GM18499 (cell line): ENCODE measurements around the gene CRYBB1.
"Not testable (repeated sequence)": the region's sequence is repeated elsewhere in the genome, so short reads cannot be mapped to it uniquely, and the experiment has no call there.

Experiments used
- ATAC-seq: cut with Tn5 transposase; IDR thresholded peaks from one replicate; pipeline ENCODE4 v1.9.1; 2021; ENCODE audit warnings: moderate number of reproducible peaks; ENCODE audit not compliant: insufficient read depth, unreplicated experiment

The CRYBB1 gene

DNA sequence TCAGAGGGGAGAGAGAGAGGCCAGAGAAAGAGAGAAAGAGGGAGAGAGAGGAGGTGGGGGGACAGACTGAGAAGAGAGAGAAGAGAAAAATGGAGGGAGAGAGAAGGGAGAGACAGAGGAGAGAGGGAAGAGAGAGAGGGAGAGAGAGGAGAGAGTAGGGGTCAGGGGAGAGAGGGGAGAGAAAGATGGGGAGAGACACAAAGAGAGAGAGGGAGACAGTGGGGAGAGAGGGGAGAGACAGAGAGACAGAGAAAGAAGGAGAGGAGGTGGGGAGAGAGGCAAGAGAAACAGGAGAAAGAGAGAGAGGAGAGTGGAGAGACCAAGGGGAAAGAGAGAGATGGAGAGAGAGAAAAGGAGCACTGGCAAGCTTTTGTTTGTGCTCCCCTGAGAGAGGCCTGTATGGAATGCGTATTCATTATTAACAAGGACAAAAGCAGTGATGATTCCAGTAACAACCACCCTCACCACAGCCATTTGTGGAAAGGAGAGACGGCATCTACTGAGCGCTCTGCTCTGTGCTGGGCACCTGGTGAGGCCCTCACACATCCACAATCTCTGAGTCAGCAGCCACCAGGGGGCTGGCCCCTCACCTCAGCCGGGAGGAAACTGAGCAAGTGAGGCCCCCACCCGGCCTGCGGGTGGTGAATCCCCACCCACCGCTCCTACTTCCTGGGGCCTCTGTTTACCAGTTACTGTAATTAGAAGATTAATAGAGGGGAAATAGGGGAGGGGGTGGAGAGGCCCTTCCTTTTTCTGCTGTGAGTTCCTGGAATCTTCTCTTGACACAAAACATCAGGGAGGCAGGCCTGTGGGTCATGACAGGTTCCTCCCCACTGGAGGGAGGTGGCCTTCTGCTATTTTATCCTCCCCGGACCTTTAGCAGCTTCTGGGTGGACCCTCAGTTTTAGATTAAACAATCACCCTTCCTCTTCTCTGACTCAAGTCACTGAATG, 24.9 kb upstream of the CRYBB1 start:
- ATAC-seq = no peak

DNA sequence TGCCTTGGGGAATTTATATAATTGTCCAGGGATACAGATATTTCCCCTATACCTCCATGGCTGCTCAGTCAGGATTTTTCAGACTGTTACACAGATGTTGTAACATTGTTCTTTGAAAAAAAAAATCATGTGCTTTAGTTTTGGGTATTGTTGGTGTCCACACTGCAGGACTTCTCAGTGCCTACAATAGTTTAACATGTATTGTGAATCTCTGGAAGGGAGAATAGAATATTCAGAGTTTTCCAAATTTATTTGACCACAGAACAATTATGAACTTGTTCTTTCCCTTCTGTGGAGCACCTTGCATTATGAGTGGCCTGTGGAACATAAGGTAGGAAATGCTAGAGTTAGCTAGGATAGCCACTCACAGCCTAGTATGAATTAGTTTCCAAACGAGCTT, 18.5 kb upstream of the CRYBB1 start:
- no peak for ATAC-seq

- ATAC-seq = no peak
Measured at GRCh38 chr22:26635117-26635516, 17.3 kb upstream of the CRYBB1 start.

DNA sequence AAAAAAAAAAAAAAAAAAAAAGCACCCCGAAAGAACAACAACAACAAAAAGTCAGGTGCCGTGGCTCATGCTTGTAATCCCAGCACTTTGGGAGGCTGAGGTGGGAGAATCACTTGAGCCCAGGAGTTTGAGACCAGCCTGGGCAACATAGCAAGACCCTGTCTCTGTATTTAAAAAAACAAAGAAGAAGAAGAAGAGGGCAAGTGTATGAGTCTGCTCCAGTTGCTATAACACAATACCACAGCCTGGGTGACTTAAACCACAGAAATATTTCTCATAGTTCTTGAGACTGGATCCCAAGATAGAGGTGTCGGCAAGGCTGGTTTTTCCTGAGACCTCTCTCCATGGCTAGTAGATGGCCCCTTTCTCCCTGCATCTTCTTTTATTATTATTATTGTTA, 16.4 kb upstream of the CRYBB1 start:
- ATAC-seq = no peak

DNA sequence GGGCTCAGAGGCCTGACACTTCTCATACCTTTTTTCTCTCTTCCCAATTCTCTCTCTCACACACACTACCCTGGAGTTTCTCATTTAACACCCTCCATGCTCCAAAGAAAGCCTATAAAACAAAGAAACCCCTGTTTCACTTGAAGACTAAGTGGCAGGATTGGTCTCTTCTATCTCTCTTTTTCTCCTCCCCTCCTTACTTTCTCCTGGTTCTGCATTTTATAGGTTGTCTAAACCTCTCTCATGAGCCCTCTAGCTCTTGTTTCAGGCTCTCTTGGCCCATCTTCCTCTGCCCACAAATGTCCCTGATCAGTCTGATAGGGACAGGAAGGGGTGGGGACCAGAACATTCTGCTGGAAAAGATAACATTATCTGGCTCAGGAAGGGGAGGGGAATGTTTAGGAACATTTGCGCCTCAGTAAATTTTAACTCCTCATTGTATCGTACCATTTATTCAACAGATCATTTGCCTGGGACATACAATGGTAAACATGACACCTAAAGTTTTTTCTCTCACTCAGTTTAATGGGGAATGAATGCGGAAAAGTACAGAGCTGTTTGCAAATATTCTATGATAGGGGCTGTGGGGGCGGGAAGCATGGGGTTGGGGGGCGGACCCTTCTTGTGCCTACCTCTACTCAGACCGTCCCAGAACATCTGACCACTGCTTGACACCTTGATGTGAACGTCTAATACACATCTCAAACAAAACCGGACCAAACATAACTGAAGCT, 14.8 kb upstream of the CRYBB1 start:
- no peak for ATAC-seq

DNA sequence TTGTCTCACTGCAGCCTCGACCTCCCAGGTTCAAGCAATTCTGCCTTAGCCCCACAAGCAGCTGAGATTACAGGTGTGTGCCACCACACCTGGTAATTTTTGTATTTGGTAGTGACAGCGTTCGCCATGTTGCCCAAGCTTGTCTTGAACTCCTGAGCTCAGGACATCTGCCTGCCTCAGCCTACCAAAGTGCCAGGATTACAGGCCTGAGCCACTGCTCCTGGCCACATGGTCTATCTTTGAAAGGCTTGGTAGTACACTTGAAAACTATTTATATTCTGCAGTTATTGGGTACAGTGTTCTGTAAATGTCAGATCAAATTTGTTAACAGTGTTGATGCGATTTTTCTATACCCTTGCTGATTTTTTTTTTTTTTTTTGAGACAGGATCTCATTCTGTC, 13.5 kb upstream of the CRYBB1 start:
- no peak for ATAC-seq

GRCh38 chr22:26629988-26630761, 12.3 kb upstream of the CRYBB1 start:
- ATAC-seq = no peak

DNA sequence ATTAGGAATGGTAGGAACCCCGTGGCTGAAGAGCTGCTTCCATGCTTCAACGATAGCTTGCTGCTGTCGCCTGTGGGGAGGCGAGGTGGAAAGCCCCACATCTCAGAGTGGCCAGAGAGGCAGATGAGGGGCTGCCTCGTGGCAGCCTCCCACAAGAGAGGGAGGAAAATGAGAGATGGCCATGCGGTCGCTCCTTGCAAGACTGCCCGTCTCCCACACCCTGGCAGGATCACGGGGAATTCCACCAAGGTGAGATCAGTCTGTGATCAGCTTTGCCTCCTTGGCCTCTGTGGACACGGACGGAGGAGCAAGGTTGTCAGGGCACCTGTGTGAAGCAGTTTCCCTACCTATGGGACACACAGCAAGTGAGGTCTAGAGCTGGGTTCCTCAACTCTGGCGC, 7.0 kb upstream of the CRYBB1 start:
- no peak for ATAC-seq

GRCh38 chr22:26623984-26624383, 6.2 kb upstream of the CRYBB1 start:
- no peak for ATAC-seq

GRCh38 chr22:26621663-26622062, 3.8 kb upstream of the CRYBB1 start, which contains the start of gene CRYBA4:
Gene CRYBA4, plus strand, starts transcription at chr22:26621963. Its CDS starts 634 bp downstream, at chr22:26622597.
- no peak for ATAC-seq

DNA sequence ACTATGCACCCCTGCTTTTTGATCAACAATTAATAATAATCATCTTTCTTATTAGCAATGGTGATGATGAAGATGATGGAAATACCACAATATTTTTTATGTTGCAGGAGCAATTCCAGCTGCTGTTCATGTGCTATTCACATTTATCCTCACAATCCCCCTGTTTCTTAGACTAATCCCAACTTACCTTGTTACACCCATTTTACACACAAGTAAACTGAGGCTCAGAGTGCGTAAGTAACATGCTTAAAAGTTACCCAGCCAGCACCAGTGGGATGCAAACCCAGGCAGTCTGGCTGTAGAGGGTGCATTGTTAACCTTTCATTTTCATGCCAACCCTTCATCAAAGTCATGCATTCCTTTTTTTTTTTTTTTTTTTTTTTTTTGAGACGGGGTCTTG, 2.4 kb upstream of the CRYBB1 start:
- ATAC-seq = no peak

- ATAC-seq = no peak
Measured at GRCh38 chr22:26619510-26619909, 1.7 kb upstream of the CRYBB1 start.

DNA sequence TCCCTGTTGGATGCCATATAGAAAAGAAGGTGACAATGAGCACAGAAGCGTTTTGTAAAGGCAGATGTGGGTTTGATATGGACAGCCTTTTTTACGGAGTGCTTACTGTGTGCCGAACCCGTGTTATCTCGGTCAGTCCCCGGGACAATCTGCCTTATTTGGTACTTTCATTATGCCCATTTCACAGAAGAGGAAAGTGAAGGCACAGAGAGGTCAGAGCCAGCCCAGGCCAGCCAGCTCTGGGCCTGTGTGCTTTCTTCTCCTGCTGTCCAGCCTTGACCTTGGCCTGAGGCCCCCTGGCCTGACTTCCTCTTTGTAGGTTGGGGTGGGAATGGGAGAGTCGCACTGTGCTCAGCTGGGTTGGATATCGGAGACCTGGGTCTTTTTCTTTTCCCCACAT, 628 bp upstream of the CRYBB1 start:
- no peak for ATAC-seq

DNA sequence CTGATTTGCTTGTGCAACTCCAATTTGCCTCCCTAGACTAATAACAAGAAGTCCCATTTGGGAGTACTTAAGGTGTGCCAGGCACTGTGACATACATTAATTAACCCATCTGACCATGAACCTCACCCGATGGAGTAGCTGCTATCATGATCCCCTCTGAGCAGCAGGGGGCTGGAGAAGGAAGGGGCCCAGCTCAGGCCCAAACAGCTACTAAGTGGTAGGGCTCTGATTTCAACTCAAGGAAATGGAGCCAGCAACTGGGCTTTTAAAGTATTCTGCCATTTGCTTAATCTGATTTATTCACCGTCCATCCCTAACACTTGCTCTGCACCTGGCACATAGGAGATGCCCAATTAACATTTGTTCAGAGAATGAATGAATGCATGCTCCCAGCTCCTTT, 1.2 kb downstream of the CRYBB1 start:
- no peak for ATAC-seq

DNA sequence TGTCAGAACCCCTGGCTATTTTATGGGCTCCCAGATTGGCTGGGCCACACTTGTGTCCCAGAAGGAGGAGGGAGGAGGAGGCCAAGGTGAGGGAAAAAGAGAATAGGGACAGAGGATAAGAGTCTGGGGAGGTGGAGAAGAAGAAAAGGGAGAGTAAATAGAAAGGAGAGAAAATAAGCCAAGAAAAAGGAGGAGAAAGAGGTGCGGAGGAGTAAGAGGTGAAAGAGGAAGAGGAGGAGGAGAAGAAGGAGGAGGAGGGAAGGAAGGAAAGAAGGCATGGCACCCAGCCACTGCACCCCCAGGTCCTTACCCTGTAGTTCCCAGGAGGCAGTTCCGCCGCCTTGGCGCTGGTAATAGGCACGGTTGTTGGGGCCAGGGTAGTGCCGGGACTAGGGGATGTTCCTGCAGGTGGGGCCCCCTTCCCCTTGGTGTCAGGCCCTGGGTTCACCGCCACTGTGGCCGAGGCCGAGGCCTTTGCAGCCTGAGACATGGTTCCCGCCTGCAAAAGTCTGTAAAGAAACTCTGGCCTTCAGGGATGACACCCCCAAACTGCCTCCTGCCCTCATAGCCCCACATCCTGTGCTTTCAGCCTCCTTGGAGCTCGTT, 1.9 kb downstream of the CRYBB1 start:
- ATAC-seq = no peak

DNA sequence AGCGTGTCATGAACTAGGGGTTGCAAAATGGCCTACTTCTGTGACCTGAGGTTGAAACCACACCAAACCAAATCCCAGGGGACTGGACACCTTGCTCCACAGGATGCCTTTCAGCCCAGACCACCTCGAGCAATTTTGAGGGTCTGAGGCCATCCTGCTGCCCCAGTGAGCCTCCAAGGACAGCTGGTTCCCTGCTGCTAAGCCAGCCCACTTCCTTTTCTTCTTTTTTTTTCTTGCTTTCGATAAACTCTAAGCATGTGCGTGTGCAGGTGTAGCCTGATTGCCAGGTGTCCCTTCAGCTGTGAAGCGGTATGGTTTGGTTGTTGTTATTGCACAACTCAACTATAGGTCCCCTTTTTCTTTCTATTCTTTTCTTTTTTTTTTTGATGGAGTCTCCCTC, 2.7 kb downstream of the CRYBB1 start:
- ATAC-seq = no peak

DNA sequence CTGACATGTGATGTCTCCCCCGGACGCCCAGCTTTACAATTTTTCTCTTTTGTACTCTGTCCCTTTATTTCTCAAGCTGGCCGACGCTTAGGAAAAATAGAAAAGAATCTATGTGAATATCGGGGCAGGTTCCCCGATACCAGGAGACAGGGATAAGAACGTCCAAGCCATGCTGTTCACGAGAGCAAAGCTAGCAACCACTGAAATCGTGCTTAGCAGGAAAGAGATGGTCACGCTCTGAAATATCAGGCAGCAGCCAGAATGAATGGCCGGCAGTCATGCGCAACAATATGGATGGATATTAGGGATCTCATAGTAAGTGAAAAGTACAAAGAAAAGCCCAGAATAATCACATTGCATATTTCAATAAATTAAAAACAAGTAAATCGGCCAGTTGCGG, 3.5 kb downstream of the CRYBB1 start:
- ATAC-seq = no peak

DNA sequence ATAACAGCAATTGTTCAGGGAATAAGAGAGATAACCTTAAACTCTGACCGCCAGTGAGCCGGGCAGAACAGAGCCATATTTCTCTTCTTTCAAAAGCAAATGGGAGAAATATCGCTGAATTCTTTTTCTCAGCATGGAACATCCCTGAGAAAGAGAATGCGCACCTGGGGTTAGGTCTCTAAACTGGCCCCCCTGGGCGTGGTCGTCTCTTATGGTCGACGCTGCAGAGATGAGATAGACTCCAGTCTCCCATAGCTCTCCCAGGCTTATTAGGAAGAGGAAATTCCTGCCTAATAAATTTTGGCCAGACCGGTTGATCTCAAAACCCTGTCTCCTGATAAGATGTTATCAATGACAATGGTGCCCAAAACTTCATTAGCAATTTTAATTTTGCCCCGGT, 4.1 kb downstream of the CRYBB1 start:
- ATAC-seq = not testable (repeated sequence)

DNA sequence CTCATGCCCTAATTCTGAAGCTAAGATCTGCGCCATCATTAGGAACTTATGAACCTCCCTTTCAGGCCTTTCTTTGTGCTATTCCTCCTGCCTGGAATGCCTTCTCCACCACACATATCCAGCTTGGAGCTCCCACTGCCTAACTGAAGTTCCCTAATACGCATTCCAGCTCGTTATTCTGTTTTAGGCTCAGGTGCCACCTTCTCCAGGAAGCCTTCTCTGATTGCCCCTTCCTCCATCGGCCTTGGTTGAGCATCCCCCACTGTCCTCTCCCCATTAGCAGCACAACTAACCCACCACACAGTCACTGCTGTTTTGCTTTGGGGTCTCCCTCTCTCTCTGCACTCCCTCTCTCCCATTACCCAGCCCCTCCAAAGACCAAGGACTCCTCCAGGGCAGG, 5.2 kb downstream of the CRYBB1 start:
- no peak for ATAC-seq

GRCh38 chr22:26610996-26611395, 6.8 kb downstream of the CRYBB1 start:
- no peak for ATAC-seq
